ENCODE measurements around the gene FMO5. TPM values are rescaled to one million over a fixed set of nuclear protein-coding genes. Genes with fewer than 3 reads are reported as not detected.
"Not testable (repeated sequence)": the region's sequence is repeated elsewhere in the genome, so short reads cannot be mapped to it uniquely, and the experiment has no call there.

Gene FMO5
- total RNA-seq, 1 donor from 2014 or later, result 1.8 TPM

DNA sequence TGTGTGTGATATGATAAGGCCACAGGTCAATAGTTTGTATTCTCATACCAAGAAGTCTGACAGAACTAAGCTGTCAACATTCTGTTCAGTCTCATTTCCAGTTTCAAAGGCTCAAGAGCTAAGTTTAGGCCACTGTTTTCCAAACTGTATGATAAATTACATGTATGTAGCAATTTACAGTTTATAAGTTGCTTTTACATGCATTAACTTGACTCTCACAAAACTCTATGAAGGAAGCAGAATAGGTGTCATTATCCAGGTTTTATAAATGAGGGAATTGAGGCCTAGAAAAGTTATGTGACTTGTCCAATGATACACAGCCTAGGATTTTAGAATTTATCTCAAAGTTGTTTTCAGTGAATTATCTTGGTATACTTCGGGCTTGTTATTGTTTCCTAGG, 23.4 kb downstream of the FMO5 start:
- Mint-ChIP-seq H3K4me3 (ENCODE audit: unreplicated experiment) (no peak overlapping the region), H3K27ac (ENCODE audit: unreplicated experiment) (no peak overlapping the region), H3K9me3 (ENCODE audit: low read depth) (no peaks in the 10 kb centered on the region), H3K4me1 (ENCODE audit: low read depth) (no peaks in the 10 kb centered on the region), H3K36me3 (ENCODE audit: low read depth) (peaks cover 4% of the 10 kb centered on the region), H3K27me3 (ENCODE audit: low read depth) (no peaks in the 10 kb centered on the region)
- TF ChIP-seq, protein P1, sequence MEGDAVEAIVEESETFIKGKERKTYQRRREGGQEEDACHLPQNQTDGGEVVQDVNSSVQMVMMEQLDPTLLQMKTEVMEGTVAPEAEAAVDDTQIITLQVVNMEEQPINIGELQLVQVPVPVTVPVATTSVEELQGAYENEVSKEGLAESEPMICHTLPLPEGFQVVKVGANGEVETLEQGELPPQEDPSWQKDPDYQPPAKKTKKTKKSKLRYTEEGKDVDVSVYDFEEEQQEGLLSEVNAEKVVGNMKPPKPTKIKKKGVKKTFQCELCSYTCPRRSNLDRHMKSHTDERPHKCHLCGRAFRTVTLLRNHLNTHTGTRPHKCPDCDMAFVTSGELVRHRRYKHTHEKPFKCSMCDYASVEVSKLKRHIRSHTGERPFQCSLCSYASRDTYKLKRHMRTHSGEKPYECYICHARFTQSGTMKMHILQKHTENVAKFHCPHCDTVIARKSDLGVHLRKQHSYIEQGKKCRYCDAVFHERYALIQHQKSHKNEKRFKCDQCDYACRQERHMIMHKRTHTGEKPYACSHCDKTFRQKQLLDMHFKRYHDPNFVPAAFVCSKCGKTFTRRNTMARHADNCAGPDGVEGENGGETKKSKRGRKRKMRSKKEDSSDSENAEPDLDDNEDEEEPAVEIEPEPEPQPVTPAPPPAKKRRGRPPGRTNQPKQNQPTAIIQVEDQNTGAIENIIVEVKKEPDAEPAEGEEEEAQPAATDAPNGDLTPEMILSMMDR (IDR thresholded peaks at IDR 0.05), result no peak
- no peak for DNase-seq (ENCODE audit: low spot score)

DNA sequence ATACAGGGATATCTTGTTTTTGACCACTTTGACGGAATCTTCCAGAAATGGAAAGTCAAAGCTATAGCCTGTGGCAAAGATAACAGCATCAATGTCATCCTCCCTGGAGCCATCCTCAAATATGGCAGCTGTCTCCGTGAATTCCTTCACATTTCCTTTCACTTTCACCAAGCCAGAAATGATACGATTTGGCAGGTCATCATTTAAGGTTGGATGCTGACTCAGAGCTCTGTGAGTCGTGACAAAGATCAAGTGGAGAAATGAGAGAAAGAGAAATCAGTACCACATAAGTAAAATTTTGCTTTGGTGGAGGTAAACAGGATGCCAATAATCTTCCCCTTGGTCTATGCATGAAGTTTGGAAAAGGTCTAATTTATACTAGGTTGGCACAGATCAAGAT, 23.9 kb downstream of the FMO5 start:
- no peaks in the 10 kb centered on the region for H3K27me3 Mint-ChIP-seq (ENCODE audit: low read depth)
- no peak overlapping the region for H3K27ac Mint-ChIP-seq (ENCODE audit: unreplicated experiment)
- no peak for DNase-seq (ENCODE audit: low spot score)
- no peaks in the 10 kb centered on the region for H3K4me1 Mint-ChIP-seq (ENCODE audit: low read depth)
- H3K9me3 Mint-ChIP-seq (ENCODE audit: low read depth), result no peaks in the 10 kb centered on the region
- H3K36me3 Mint-ChIP-seq (ENCODE audit: low read depth), result peaks cover 4% of the 10 kb centered on the region
- H3K4me3 Mint-ChIP-seq (ENCODE audit: unreplicated experiment), result no peak overlapping the region
- TF ChIP-seq, protein P1 (IDR thresholded peaks at IDR 0.05), result no peak

DNA sequence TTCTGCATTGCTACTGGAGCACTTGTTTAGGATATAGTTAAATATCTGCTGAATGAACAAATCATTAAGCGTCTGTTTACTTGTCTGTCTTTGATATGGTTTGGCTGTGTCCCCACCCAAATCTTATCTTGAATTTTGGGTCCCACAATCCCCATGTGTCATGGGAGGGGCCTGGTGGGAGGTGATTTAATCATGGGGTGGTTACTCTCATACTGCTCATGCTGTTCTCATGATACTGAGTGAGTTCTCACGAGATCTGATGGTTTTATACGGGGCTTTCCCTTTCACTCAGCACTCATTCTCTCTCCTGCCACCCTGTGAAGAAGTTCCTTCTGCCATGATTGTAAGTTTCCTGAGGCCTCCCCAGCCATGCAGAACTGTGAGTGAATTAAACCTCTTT, 27.8 kb downstream of the FMO5 start:
- H3K27ac Mint-ChIP-seq (ENCODE audit: unreplicated experiment); H3K27me3 Mint-ChIP-seq (ENCODE audit: low read depth); H3K4me1 Mint-ChIP-seq (ENCODE audit: low read depth); H3K36me3 Mint-ChIP-seq (ENCODE audit: low read depth); H3K4me3 Mint-ChIP-seq (ENCODE audit: unreplicated experiment); DNase-seq (ENCODE audit: low spot score): not testable (repeated sequence)
- peaks cover 14% of the 10 kb centered on the region for H3K9me3 Mint-ChIP-seq (ENCODE audit: low read depth)

DNA sequence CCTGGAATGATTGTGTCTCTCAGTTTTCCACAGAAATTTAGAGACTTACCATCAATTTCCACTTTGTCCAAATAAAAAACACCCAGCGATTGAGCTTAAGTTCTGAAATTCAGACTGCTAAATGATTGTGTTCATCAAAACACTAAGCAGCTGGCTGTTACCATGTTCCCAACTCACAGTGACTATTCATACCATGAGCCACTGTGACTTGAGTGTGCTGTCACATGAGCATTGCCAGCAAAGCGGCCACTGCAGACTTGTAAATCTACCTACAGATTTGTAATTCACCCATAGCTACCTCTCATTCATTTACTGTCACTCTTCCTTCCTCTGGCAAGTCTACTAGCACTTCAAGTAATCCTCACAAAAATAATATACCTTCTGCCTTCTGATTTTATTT, 35.6 kb downstream of the FMO5 start:
- Mint-ChIP-seq H3K9me3 (ENCODE audit: low read depth) (peaks cover 10% of the 10 kb centered on the region), H3K36me3 (ENCODE audit: low read depth) (peaks cover 5% of the 10 kb centered on the region), H3K27ac (ENCODE audit: unreplicated experiment) (no peak overlapping the region), H3K4me1 (ENCODE audit: low read depth) (no peaks in the 10 kb centered on the region), H3K4me3 (ENCODE audit: unreplicated experiment) (no peak overlapping the region), H3K27me3 (ENCODE audit: low read depth) (no peaks in the 10 kb centered on the region)
- DNase-seq (ENCODE audit: low spot score), result no peak
- TF ChIP-seq, protein P1 (IDR thresholded peaks at IDR 0.05), result no peak

DNA sequence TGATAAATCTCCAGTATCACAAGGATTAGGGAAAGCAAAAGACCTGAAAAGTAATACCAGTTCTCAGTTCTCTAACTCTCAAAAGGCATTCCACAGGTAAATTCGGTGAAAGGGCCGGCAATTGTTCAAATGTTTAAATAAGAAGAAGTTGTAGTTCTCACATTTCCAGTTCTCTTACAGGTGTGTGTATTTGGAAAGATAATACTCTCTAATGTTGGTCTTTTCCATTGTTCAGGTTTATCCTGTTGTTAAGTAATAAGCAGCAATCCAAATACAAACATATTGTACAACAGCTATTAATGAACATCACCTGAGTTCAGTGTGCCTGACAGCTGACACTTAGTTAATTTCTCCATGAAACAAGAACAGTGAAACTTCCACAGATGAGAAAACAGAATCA, 39.7 kb downstream of the FMO5 start:
- DNase-seq (ENCODE audit: low spot score), result no peak
- Mint-ChIP-seq H3K27me3 (ENCODE audit: low read depth) (no peaks in the 10 kb centered on the region), H3K27ac (ENCODE audit: unreplicated experiment) (no peak overlapping the region), H3K9me3 (ENCODE audit: low read depth) (no peaks in the 10 kb centered on the region), H3K36me3 (ENCODE audit: low read depth) (peaks cover 2% of the 10 kb centered on the region), H3K4me3 (ENCODE audit: unreplicated experiment) (no peak overlapping the region), H3K4me1 (ENCODE audit: low read depth) (no peaks in the 10 kb centered on the region)
- TF ChIP-seq, protein P1 (IDR thresholded peaks at IDR 0.05), result no peak

DNA sequence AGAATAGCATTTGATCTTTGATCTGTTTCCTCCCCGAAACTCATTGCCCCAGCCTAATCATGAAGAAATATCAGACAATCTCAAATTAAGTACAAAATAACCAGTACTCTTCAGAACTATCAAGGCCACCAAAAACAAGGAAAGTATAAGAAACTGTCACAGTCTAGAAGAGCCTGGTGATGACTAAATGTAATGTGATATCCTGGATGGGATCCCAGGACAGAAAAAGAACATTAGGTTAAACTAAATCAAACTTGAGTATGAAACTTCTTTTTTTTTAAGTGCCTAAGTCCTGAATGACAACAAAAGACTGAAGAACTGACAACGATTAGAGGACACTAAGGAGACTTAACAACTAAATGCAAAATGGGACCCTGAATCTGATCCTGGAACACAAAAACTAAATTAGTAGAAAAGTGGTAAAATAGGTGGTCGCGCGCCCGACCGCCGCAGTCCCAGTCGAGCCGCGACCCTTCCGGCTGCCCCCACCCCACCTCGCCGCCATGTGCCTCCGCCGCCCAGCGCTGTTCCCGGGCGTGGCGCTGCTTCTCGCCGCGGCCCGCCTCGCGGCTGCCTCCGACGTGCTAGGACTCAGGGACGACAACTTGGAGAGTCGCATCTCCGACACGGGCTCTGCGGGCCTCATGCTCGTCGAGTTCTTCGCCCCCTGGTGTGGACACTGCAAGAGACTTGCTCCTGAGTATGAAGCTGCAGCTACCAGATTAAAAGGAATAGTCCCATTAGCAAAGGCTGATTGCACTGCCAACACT, 47.3 kb downstream of the FMO5 start:
- H3K4me3 Mint-ChIP-seq (ENCODE audit: unreplicated experiment), result no peak overlapping the region

More for the DNA sequence above, 47.3 kb downstream of the FMO5 start:
- peak overlapping the region; percentile 85 for H3K27ac Mint-ChIP-seq (ENCODE audit: unreplicated experiment)
- TF ChIP-seq, protein P1 (IDR thresholded peaks at IDR 0.05), result no peak
- H3K36me3 Mint-ChIP-seq (ENCODE audit: low read depth), result no peaks in the 10 kb centered on the region
- H3K27me3 Mint-ChIP-seq (ENCODE audit: low read depth), result no peaks in the 10 kb centered on the region
- H3K9me3 Mint-ChIP-seq (ENCODE audit: low read depth), result peaks cover 14% of the 10 kb centered on the region
- peaks cover 33% of the 10 kb centered on the region for H3K4me1 Mint-ChIP-seq (ENCODE audit: low read depth)
- DNase-seq (ENCODE audit: low spot score), result no peak

All from chondrocyte (in vitro differentiated cells).